Peyer's patch (tissue), 4 donors: ENCODE data around the gene OSBP.

Source experiments
- CTCF ChIP-seq, 6 experiments: fragments of 450-650 bp in 4 of 6; fragments of 200-600 bp in 2 of 6; sonication (generic) in 1 of 6; IDR thresholded peaks; one replicate each; pipeline ENCODE4 v1.5.1; 2017 to 2019; ENCODE audit warnings: antibody characterized with exemption in 6 of 6, mild to moderate bottlenecking in 3 of 6, moderate library complexity in 1 of 6
- POLR2A ChIP-seq, 2 donors: fragments of 450-650 bp; IDR thresholded peaks; one replicate each; pipeline ENCODE4 v1.5.1; 2017; ENCODE audit warnings: antibody characterized with exemption in 2 of 2, mild to moderate bottlenecking in 2 of 2, moderate library complexity in 2 of 2

GRCh38 chr11:59575505-59575904, 40.1 kb downstream of the OSBP start:
- TF ChIP-seq CTCF (IDR thresholded peaks at IDR 0.05) (no peak), POLR2A (IDR thresholded peaks at IDR 0.05) (no peak)
